Lower leg skin (tissue), 3 donors: ENCODE data around the gene OR8D4.

Source experiments
- POLR2A ChIP-seq, 2 donors: fragments of 450-650 bp; IDR thresholded peaks; one replicate each; pipeline ENCODE4 v1.6.1; 2016 to 2017; ENCODE audit warnings: antibody characterized with exemption in 2 of 2, mild to moderate bottlenecking in 1 of 2, moderate library complexity in 1 of 2
- TF ChIP-seq, protein P1 (sequence below), 3 donors: fragments of 450-650 bp; IDR thresholded peaks; one replicate each; pipeline ENCODE4 v1.5.1; 2016; ENCODE audit warnings: antibody characterized with exemption in 3 of 3, mild to moderate bottlenecking in 3 of 3, moderate library complexity in 2 of 3

DNA sequence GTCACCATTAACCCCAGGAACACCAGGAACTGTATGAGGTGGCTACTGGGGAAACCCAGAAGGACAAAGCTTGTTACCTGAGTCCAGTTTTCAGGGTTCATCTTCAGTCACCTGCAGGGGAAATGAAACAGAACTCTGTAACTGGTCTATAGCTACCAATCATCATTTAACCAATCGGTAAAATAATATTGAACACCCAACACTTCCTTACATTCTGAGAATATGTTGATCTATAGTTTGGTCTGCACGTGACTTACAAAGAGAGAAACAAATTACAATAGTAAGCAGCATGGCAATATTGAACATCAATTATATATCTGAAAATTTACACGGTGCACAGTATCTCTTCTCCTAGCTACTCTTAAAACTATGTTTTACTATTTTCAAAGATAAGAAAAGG, 41.8 kb downstream of the OR8D4 start, which contains the start of gene OR6T1:
- TF ChIP-seq, protein P1, sequence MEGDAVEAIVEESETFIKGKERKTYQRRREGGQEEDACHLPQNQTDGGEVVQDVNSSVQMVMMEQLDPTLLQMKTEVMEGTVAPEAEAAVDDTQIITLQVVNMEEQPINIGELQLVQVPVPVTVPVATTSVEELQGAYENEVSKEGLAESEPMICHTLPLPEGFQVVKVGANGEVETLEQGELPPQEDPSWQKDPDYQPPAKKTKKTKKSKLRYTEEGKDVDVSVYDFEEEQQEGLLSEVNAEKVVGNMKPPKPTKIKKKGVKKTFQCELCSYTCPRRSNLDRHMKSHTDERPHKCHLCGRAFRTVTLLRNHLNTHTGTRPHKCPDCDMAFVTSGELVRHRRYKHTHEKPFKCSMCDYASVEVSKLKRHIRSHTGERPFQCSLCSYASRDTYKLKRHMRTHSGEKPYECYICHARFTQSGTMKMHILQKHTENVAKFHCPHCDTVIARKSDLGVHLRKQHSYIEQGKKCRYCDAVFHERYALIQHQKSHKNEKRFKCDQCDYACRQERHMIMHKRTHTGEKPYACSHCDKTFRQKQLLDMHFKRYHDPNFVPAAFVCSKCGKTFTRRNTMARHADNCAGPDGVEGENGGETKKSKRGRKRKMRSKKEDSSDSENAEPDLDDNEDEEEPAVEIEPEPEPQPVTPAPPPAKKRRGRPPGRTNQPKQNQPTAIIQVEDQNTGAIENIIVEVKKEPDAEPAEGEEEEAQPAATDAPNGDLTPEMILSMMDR (IDR thresholded peaks at IDR 0.05), result no peak
- no peak for TF ChIP-seq POLR2A (IDR thresholded peaks at IDR 0.05)
